Neural cell (in vitro differentiated cells): ENCODE data around the gene TLL1. TPM values are rescaled to one million over a fixed set of nuclear protein-coding genes. Genes with fewer than 3 reads are reported as not detected.

Source experiments
- H2AFZ ChIP-seq: fragments of 200-600, 300-800 bp; sonication (generic), shearing (Covaris generic); 2 replicates; pipeline ENCODE4 v1.6.0; 2014; ENCODE audit warnings: low read depth, mild to moderate bottlenecking, antibody characterized with exemption, low read length, moderate library complexity
- H3F3A ChIP-seq: fragments of 200-600 bp; shearing (Covaris generic); 2 replicates; pipeline ENCODE4 v1.6.1; 2016; ENCODE audit warnings: mild to moderate bottlenecking, moderate library complexity, mixed read lengths, antibody characterized with exemption, low read length; ENCODE audit not compliant: insufficient read depth, poor library complexity, severe bottlenecking
- H3K27ac ChIP-seq: fragments of 200-600, 300-800 bp; sonication (generic), shearing (Covaris generic); 2 replicates; pipeline ENCODE4 v1.5.1; 2014; ENCODE audit warnings: mild to moderate bottlenecking, low read length, moderate library complexity
- H3K27me3 ChIP-seq: fragments of 300-800, 200-600 bp; sonication (generic), shearing (Covaris generic); 2 replicates; pipeline ENCODE4 v1.6.0; 2014; ENCODE audit warnings: mild to moderate bottlenecking, low read depth, low read length, moderate library complexity; ENCODE audit not compliant: insufficient read depth
- H3K36me3 ChIP-seq: fragments of 300-800, 200-600 bp; sonication (generic), shearing (Covaris generic); 2 replicates; pipeline ENCODE4 v1.5.1; 2014; ENCODE audit warnings: mild to moderate bottlenecking, antibody characterized with exemption, low read length, moderate library complexity; ENCODE audit not compliant: insufficient read depth
- H3K4me2 ChIP-seq: fragments of 300-800, 200-600 bp; sonication (generic), shearing (Covaris generic); 2 replicates; pipeline ENCODE4 v1.6.0; 2014; ENCODE audit warnings: mild to moderate bottlenecking, low read length
- H3K4me3 ChIP-seq: fragments of 300-800, 200-600 bp; sonication (generic), shearing (Covaris generic); 2 replicates; pipeline ENCODE4 v1.5.1; 2014; ENCODE audit warnings: mild to moderate bottlenecking, low read length, moderate library complexity
- H3K79me2 ChIP-seq: fragments of 200-600 bp; shearing (Covaris generic); replicated peaks from 2 replicates; pipeline ENCODE4 v1.6.0; 2014; ENCODE audit warnings: mild to moderate bottlenecking, low read length, moderate library complexity; ENCODE audit not compliant: insufficient read depth
- H3K9ac ChIP-seq: fragments of 300-800, 200-600 bp; sonication (generic), shearing (Covaris generic); 2 replicates; pipeline ENCODE4 v1.6.1; 2016; ENCODE audit warnings: mild to moderate bottlenecking, low read length, mixed read lengths
- H3K9me2 ChIP-seq: fragments of 200-600 bp; shearing (Covaris generic); 2 replicates; pipeline ENCODE4 v1.6.1; 2016; ENCODE audit warnings: mild to moderate bottlenecking, low read length, mixed read lengths; ENCODE audit not compliant: insufficient read depth
- H3K9me3 ChIP-seq: fragments of 200-600, 300-800 bp; sonication (generic), shearing (Covaris generic); 2 replicates; pipeline ENCODE4 v1.6.1; 2016; ENCODE audit warnings: mild to moderate bottlenecking, mixed run types, low read length, moderate library complexity, mixed read lengths
- H4K20me1 ChIP-seq: fragments of 200-600 bp; shearing (Covaris generic); 2 replicates; pipeline ENCODE4 v1.6.1; 2016; ENCODE audit warnings: mild to moderate bottlenecking, mixed run types; ENCODE audit not compliant: insufficient read depth
- EP300 ChIP-seq: fragments of 450-650 bp; conservative IDR thresholded peaks from 2 replicates; pipeline ENCODE4 v1.6.1; 2014; ENCODE audit warnings: antibody characterized with exemption, mild to moderate bottlenecking, moderate library complexity; ENCODE audit not compliant: poor library complexity, severe bottlenecking
- EZH2 ChIP-seq: fragments of 200-600, 300-800 bp; shearing (Covaris generic), sonication (generic); IDR thresholded peaks from 2 replicates; pipeline ENCODE4 v1.6.1; 2014; ENCODE audit warnings: antibody characterized with exemption, low read length, borderline replicate concordance, mild to moderate bottlenecking; ENCODE audit not compliant: insufficient read depth, poor library complexity, severe bottlenecking
- MXI1 ChIP-seq: fragments of 450-650 bp; conservative IDR thresholded peaks from 2 replicates; pipeline ENCODE4 v1.6.1; 2014; ENCODE audit warnings: antibody characterized with exemption, mild to moderate bottlenecking; ENCODE audit not compliant: poor library complexity, severe bottlenecking
- POLR2AphosphoS5 ChIP-seq: IDR thresholded peaks from 2 replicates; pipeline ENCODE4 v1.6.1; 2012
- RAD21 ChIP-seq: fragments of 450-650 bp; conservative IDR thresholded peaks from 2 replicates; pipeline ENCODE4 v1.6.1; 2014; ENCODE audit warnings: antibody characterized with exemption, mild to moderate bottlenecking, moderate library complexity
- SMC3 ChIP-seq: fragments of 450-650 bp; conservative IDR thresholded peaks from 2 replicates; pipeline ENCODE4 v1.6.1; 2014; ENCODE audit warnings: antibody characterized with exemption, mild to moderate bottlenecking, moderate library complexity; ENCODE audit not compliant: poor library complexity
- TAF1 ChIP-seq: IDR thresholded peaks from 2 replicates; pipeline ENCODE4 v1.6.1; 2012; ENCODE audit warnings: low read depth
- polyA plus RNA-seq: library from polyadenylated mRNA; depleted of rRNA; stranded (reverse); fragments of >200 nt; gene quantifications from 2 replicates; pipeline ENCODE4 v1.2.3, GENCODE V29; 2014
- TF ChIP-seq, protein P1 (sequence below): IDR thresholded peaks from 2 replicates; pipeline ENCODE4 v1.6.1; 2012; ENCODE audit warnings: borderline replicate concordance
- TF ChIP-seq, protein P2 (sequence below): fragments of 450-650 bp; IDR thresholded peaks from 2 replicates; pipeline ENCODE4 v1.5.1; 2014; ENCODE audit warnings: antibody characterized with exemption, mild to moderate bottlenecking, moderate library complexity; ENCODE audit not compliant: poor library complexity, severe bottlenecking

TLL1 gene
- polyA plus RNA-seq, 1 donor from 2014 or later, result not detected

- H3K27me3 ChIP-seq, result no peaks in the 10 kb centered on the region
- no peaks in the 10 kb centered on the region for H3F3A ChIP-seq
- no peak overlapping the region for H3K4me2 ChIP-seq
- TF ChIP-seq RAD21 (no peak), EP300 (no peak), EZH2 (no peak), TAF1 (no peak), MXI1 (no peak), SMC3 (no peak), POLR2AphosphoS5 (no peak)
- TF ChIP-seq, protein P1, sequence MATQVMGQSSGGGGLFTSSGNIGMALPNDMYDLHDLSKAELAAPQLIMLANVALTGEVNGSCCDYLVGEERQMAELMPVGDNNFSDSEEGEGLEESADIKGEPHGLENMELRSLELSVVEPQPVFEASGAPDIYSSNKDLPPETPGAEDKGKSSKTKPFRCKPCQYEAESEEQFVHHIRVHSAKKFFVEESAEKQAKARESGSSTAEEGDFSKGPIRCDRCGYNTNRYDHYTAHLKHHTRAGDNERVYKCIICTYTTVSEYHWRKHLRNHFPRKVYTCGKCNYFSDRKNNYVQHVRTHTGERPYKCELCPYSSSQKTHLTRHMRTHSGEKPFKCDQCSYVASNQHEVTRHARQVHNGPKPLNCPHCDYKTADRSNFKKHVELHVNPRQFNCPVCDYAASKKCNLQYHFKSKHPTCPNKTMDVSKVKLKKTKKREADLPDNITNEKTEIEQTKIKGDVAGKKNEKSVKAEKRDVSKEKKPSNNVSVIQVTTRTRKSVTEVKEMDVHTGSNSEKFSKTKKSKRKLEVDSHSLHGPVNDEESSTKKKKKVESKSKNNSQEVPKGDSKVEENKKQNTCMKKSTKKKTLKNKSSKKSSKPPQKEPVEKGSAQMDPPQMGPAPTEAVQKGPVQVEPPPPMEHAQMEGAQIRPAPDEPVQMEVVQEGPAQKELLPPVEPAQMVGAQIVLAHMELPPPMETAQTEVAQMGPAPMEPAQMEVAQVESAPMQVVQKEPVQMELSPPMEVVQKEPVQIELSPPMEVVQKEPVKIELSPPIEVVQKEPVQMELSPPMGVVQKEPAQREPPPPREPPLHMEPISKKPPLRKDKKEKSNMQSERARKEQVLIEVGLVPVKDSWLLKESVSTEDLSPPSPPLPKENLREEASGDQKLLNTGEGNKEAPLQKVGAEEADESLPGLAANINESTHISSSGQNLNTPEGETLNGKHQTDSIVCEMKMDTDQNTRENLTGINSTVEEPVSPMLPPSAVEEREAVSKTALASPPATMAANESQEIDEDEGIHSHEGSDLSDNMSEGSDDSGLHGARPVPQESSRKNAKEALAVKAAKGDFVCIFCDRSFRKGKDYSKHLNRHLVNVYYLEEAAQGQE, result no peak
- TF ChIP-seq, protein P2, sequence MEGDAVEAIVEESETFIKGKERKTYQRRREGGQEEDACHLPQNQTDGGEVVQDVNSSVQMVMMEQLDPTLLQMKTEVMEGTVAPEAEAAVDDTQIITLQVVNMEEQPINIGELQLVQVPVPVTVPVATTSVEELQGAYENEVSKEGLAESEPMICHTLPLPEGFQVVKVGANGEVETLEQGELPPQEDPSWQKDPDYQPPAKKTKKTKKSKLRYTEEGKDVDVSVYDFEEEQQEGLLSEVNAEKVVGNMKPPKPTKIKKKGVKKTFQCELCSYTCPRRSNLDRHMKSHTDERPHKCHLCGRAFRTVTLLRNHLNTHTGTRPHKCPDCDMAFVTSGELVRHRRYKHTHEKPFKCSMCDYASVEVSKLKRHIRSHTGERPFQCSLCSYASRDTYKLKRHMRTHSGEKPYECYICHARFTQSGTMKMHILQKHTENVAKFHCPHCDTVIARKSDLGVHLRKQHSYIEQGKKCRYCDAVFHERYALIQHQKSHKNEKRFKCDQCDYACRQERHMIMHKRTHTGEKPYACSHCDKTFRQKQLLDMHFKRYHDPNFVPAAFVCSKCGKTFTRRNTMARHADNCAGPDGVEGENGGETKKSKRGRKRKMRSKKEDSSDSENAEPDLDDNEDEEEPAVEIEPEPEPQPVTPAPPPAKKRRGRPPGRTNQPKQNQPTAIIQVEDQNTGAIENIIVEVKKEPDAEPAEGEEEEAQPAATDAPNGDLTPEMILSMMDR, result no peak
- H3K9ac ChIP-seq, result no peak overlapping the region
- no peak overlapping the region for H3K4me3 ChIP-seq
- H2AFZ ChIP-seq, result no peak overlapping the region
- H4K20me1 ChIP-seq, result no peaks in the 10 kb centered on the region
- H3K79me2 ChIP-seq, result no peaks in the 10 kb centered on the region
- no peaks in the 10 kb centered on the region for H3K9me3 ChIP-seq
- no peaks in the 10 kb centered on the region for H3K36me3 ChIP-seq
- no peak overlapping the region for H3K27ac ChIP-seq
- H3K9me2 ChIP-seq, result no peaks in the 10 kb centered on the region
Observed at GRCh38 chr4:165921546-165921945, 48.5 kb downstream of the TLL1 start.

- Histone ChIP-seq H3K4me3 (no peak overlapping the region), H3K9ac (no peak overlapping the region), H3K79me2 (no peaks in the 10 kb centered on the region), H2AFZ (no peak overlapping the region), H3K4me2 (no peak overlapping the region), H3K36me3 (no peaks in the 10 kb centered on the region), H3K27ac (no peak overlapping the region), H3K9me3 (no peaks in the 10 kb centered on the region), H3F3A (no peaks in the 10 kb centered on the region), H4K20me1 (no peaks in the 10 kb centered on the region), H3K27me3 (no peaks in the 10 kb centered on the region), H3K9me2 (no peaks in the 10 kb centered on the region)
- TF ChIP-seq, protein P2, result no peak
- TF ChIP-seq SMC3 (no peak), EZH2 (no peak), EP300 (no peak), RAD21 (no peak), TAF1 (no peak), MXI1 (no peak), POLR2AphosphoS5 (no peak)
- TF ChIP-seq, protein P1, result no peak
Observed at GRCh38 chr4:165922747-165923146, 49.7 kb downstream of the TLL1 start.
